ENCODE results near the gene ENPP7.

Gene ENPP7

DNA sequence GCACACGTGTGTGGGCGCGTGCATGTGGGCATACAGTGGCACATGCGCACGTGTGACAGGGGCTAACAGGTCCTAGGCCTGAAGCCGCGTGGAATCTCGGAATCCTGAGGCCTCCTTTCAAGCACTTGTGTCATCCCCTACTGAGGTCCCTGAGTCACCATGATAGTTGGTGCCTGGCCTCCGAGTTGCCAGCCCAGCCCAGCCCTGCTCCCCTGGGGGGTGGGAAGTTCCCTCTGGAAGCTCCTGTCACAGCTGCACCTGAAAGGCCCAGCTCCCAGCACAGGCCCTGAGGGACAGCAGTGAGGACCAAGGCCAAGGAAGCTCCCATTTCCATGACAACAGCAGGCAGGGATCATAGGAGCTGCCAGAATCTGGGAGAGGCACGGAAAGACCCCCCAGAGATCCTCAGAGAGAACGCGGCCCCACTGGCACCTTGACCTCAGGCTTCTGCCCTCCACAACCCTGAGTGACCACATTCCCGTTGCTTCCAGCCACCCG is 35.4 kb upstream of the ENPP7 start:
- DNase-seq (ENCODE audit: low read depth): no peak
- no peak overlapping the region for H3K4me3 ChIP-seq (ENCODE audit: control insufficient read depth, low read depth, low read length)
- TF ChIP-seq, protein P1, sequence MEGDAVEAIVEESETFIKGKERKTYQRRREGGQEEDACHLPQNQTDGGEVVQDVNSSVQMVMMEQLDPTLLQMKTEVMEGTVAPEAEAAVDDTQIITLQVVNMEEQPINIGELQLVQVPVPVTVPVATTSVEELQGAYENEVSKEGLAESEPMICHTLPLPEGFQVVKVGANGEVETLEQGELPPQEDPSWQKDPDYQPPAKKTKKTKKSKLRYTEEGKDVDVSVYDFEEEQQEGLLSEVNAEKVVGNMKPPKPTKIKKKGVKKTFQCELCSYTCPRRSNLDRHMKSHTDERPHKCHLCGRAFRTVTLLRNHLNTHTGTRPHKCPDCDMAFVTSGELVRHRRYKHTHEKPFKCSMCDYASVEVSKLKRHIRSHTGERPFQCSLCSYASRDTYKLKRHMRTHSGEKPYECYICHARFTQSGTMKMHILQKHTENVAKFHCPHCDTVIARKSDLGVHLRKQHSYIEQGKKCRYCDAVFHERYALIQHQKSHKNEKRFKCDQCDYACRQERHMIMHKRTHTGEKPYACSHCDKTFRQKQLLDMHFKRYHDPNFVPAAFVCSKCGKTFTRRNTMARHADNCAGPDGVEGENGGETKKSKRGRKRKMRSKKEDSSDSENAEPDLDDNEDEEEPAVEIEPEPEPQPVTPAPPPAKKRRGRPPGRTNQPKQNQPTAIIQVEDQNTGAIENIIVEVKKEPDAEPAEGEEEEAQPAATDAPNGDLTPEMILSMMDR (IDR thresholded peaks at IDR 0.05; ENCODE audit: control insufficient read depth, insufficient read depth, low read depth, low read length, missing control alignments): no peak

DNA sequence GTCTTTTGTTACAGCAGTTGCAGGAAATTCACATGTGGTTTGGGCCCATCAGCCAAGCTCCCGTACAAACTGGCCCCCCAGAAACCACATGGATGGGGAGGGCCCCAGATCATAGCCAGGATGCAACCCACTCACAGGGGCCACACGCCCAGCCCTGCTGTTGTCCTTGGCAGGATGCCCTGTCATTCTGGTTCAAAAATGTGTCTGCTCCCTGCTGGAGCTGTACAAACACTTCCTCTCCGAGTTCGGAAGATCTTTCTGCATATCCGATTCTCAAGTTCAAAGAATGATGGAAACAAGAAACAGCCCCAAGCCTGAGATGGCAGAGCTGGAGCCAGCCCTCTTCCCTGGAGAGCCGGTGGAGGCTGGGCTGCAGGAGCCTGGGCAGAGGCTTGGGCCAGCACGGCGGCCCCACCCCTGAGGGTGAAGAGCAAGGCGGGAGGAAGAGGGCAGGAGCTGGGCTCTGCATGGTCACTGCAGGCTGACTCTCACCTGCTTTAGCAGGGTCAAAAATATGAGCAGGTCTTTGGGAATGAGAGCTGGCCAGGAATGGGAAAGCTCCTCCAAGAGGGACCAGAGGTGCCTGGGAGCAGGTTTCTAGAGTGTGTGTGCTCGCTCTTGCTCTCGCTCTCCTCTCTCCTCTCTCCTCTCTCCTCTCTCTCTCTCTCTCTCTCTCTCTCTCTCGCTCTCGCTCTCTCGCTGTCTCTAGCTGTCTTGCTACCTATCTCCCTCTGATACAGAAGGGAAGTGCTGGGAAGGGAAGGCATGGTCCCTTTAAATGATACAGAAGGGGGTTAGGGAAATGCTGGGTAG is 34.7 kb upstream of the ENPP7 start:
- DNase-seq (ENCODE audit: low read depth): no peak
- H3K4me3 ChIP-seq (ENCODE audit: control insufficient read depth, low read depth, low read length): no peak overlapping the region
- TF ChIP-seq, protein P1 (IDR thresholded peaks at IDR 0.05; ENCODE audit: control insufficient read depth, insufficient read depth, low read depth, low read length, missing control alignments): no peak

DNA sequence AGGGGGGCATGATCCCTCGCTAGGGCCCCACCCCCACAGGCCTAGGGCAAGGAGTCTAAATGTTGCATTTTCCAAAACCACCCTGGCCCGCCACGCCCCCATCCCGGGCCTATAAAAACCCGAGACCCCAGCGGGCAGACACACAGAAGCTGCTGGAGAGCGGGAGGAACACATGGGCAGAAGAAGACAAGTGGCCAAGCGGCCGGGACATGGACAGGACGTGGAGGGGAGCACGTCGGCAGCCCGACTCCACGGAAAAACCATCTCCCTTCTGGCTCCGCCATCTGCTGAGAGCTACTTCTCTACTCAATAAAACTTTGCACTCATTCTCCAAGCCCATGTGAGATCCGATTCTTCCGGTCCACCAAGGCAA is 34.1 kb upstream of the ENPP7 start:
- no peak for DNase-seq (ENCODE audit: low read depth)
- TF ChIP-seq, protein P1 (IDR thresholded peaks at IDR 0.05; ENCODE audit: control insufficient read depth, insufficient read depth, low read depth, low read length, missing control alignments): no peak
- no peak overlapping the region for H3K4me3 ChIP-seq (ENCODE audit: control insufficient read depth, low read depth, low read length)

DNA sequence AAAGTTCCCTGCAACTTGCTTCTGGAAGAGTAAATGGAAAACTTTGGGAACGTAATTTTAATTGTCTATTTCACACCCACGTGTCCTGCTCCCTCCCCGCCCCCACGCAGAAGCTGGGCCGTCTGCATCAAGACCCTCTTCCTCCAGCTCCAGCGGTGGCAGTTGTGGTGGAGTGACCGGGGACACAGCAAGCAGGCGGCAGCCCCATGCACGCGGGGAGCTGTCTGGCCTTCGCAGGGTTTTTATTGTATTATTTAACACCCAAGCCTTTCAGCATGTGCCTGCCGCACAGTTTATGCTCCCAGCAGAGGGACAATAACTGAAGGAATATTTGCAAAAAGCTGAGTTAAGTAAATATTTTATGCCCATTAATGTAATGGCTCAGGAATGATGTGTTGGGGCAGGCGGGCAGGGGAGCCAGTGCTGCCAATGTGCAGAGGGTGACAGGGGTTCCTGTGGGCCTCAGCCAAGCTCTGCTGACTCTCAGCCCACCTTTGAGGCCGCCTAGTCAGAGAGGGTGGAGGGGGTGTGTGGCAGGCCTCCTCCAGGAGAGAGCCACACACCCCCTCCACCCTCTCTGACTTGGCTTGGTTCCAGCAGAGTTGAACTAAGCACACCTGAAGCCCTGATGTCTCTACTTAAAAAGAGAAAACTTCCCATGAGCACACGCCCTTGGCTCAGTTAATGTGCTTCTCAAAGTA is 32.4 kb upstream of the ENPP7 start:
- no peak for DNase-seq (ENCODE audit: low read depth)
- no peak overlapping the region for H3K4me3 ChIP-seq (ENCODE audit: control insufficient read depth, low read depth, low read length)
- TF ChIP-seq, protein P1 (IDR thresholded peaks at IDR 0.05; ENCODE audit: control insufficient read depth, insufficient read depth, low read depth, low read length, missing control alignments): no peak

DNA sequence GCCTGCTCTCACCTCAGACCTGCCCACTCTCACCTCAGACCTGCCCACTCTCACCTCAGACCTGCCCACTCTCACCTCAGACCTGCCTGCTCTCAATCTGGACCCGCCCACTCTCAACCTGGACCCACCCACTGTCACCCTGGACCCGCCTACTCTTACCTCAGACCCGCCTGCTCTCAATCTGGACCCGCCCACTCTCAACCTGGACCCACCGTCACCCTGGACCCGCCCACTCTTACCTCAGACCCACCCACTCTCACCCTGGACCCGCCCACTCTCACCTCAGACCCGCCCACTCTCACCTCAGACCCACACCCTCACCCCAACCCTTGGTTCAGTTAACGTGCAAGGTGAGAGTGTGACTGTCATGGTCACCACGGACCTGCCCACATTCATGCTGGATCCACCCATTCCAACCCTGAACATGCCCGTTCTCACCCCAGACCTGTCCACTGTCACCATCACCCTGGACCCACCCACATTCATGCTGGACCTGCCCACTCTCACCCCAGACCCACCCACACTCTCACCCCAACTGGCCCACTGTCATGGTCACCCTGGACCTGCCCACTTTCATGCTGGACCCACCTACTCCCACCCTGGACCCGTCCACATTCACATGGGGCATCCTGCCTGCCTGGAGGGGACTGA is 31.2 kb upstream of the ENPP7 start:
- no peak for DNase-seq (ENCODE audit: low read depth)
- H3K4me3 ChIP-seq (ENCODE audit: control insufficient read depth, low read depth, low read length): no peak overlapping the region
- TF ChIP-seq, protein P1 (IDR thresholded peaks at IDR 0.05; ENCODE audit: control insufficient read depth, insufficient read depth, low read depth, low read length, missing control alignments): no peak

DNA sequence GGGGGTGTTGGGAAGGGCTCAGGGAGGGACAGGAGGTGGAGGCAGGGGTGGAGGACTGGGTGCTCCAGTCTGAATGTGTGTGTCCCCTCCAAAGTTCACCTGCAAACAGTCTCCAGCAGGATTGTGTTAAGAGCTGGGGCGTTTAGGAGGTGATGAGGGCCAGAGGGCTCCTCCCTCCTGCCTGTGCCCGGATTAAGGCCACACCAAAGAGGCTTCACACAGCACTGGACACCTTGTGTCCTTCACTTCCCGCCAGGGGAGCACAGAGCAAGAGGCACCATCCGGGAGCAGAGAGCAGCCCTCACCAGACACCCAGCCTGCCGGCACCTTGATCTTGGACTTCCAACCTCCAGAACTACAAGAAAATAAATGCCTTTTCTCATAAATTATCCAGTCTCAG is 30.2 kb upstream of the ENPP7 start:
- no peak overlapping the region for H3K4me3 ChIP-seq (ENCODE audit: control insufficient read depth, low read depth, low read length)
- TF ChIP-seq, protein P1 (IDR thresholded peaks at IDR 0.05; ENCODE audit: control insufficient read depth, insufficient read depth, low read depth, low read length, missing control alignments): no peak
- no peak for DNase-seq (ENCODE audit: low read depth)
